OCI-LY1 (cell line): ENCODE data around the gene RIPPLY1.

Source experiments
- H2AFZ ChIP-seq: fragments of 200-600 bp; sonication (generic), shearing (Covaris generic); 2 replicates; pipeline ENCODE4 v1.6.0; 2014; ENCODE audit warnings: antibody characterized with exemption, mild to moderate bottlenecking, low read length
- H3F3A ChIP-seq: fragments of 200-600 bp; sonication (generic), shearing (Covaris generic); 2 replicates; pipeline ENCODE4 v1.6.0; 2014; ENCODE audit warnings: mild to moderate bottlenecking, antibody characterized with exemption, low read length, moderate library complexity; ENCODE audit not compliant: insufficient read depth
- H3K27ac ChIP-seq: fragments of 200-600 bp; sonication (generic); 2 replicates; pipeline ENCODE4 v1.5.1; 2014; ENCODE audit warnings: low read length, mixed run types, mild to moderate bottlenecking, low read depth; ENCODE audit not compliant: poor library complexity, severe bottlenecking
- H3K27me3 ChIP-seq: fragments of 200-600 bp; sonication (generic); 2 replicates; pipeline ENCODE4 v1.6.0; 2014; ENCODE audit warnings: antibody characterized with exemption, mild to moderate bottlenecking, low read length, moderate library complexity; ENCODE audit not compliant: insufficient read depth
- H3K36me3 ChIP-seq: fragments of 200-600 bp; sonication (generic); 2 replicates; pipeline ENCODE4 v1.6.1; 2014; ENCODE audit warnings: mild to moderate bottlenecking, antibody characterized with exemption, low read length, moderate library complexity, mixed read lengths; ENCODE audit not compliant: insufficient read depth
- H3K4me1 ChIP-seq: fragments of 200-600 bp; sonication (generic); 2 replicates; pipeline ENCODE4 v1.5.1; 2014; ENCODE audit warnings: mild to moderate bottlenecking, low read length, moderate library complexity; ENCODE audit not compliant: insufficient read depth, severe bottlenecking
- H3K4me2 ChIP-seq: fragments of 200-600 bp; sonication (generic), shearing (Covaris generic); 2 replicates; pipeline ENCODE4 v1.6.1; 2014; ENCODE audit warnings: low read length
- H3K4me3 ChIP-seq: fragments of 200-600 bp; sonication (generic); 2 replicates; pipeline ENCODE4 v1.5.1; 2014; ENCODE audit warnings: low read length, low read depth, mild to moderate bottlenecking, mixed read lengths; ENCODE audit not compliant: poor library complexity, severe bottlenecking
- H3K79me2 ChIP-seq: fragments of 200-600 bp; shearing (Covaris generic); 2 replicates; pipeline ENCODE4 v1.6.1; 2016; ENCODE audit warnings: mixed run types, low read length, mixed read lengths; ENCODE audit not compliant: insufficient read depth
- H3K9ac ChIP-seq: fragments of 200-600 bp; sonication (generic), shearing (Covaris generic); 2 replicates; pipeline ENCODE4 v1.6.1; 2014; ENCODE audit warnings: mild to moderate bottlenecking, low read length, mixed read lengths
- H3K9me2 ChIP-seq: fragments of 200-600 bp; sonication (generic), shearing (Covaris generic); 2 replicates; pipeline ENCODE4 v1.6.1; 2014; ENCODE audit warnings: low read depth, mild to moderate bottlenecking, low read length, mixed read lengths
- H3K9me3 ChIP-seq: fragments of 200-600 bp; shearing (Covaris generic); 2 replicates; pipeline ENCODE4 v1.6.1; 2014; ENCODE audit warnings: low read length, mixed read lengths
- H4K20me1 ChIP-seq: fragments of 200-600 bp; sonication (generic), shearing (Covaris generic); 2 replicates; pipeline ENCODE4 v1.6.0; 2016; ENCODE audit warnings: mild to moderate bottlenecking, low read length; ENCODE audit not compliant: insufficient read depth
- CTCF ChIP-seq: fragments of 200-600 bp; sonication (generic), shearing (Covaris generic); IDR thresholded peaks from 2 replicates; pipeline ENCODE4 v1.5.1; 2017; ENCODE audit warnings: mild to moderate bottlenecking, antibody characterized with exemption, low read length, moderate library complexity, mixed read lengths
- EZH2 ChIP-seq: fragments of 200-600 bp; sonication (generic), shearing (Covaris generic); IDR thresholded peaks from 2 replicates; pipeline ENCODE4 v1.8.0; 2017; ENCODE audit warnings: borderline replicate concordance, mixed run types, mild to moderate bottlenecking, antibody characterized with exemption, low read length, moderate library complexity, mixed read lengths

Gene RIPPLY1

GRCh38 chrX:106901781-106902219 lies 1.3 kb downstream of the RIPPLY1 start:
- TF ChIP-seq CTCF (no peak), EZH2 (no peak)
- H3K9ac ChIP-seq, result no peak overlapping the region
- H3K27me3 ChIP-seq, result no peaks in the 10 kb centered on the region
- H3K9me3 ChIP-seq, result no peaks in the 10 kb centered on the region
- no peak overlapping the region for H3K4me3 ChIP-seq
- no peaks in the 10 kb centered on the region for H4K20me1 ChIP-seq
- no peak overlapping the region for H3K4me2 ChIP-seq
- no peak overlapping the region for H3K27ac ChIP-seq
- H3K36me3 ChIP-seq, result no peaks in the 10 kb centered on the region
- H2AFZ ChIP-seq, result no peak overlapping the region
- H3F3A ChIP-seq, result no peaks in the 10 kb centered on the region
- H3K79me2 ChIP-seq, result no peaks in the 10 kb centered on the region
- no peaks in the 10 kb centered on the region for H3K4me1 ChIP-seq
- no peaks in the 10 kb centered on the region for H3K9me2 ChIP-seq

GRCh38 chrX:106901341-106901740 lies 1.8 kb downstream of the RIPPLY1 start:
- Histone ChIP-seq H3F3A (no peaks in the 10 kb centered on the region), H4K20me1 (no peaks in the 10 kb centered on the region), H3K27ac (no peak overlapping the region)

GRCh38 chrX:106899841-106900240 lies 3.3 kb downstream of the RIPPLY1 start:
- Histone ChIP-seq H3K9me3 (no peaks in the 10 kb centered on the region), H3K9ac (no peak overlapping the region), H3K27me3 (no peaks in the 10 kb centered on the region), H3K27ac (no peak overlapping the region), H2AFZ (no peak overlapping the region), H3K36me3 (no peaks in the 10 kb centered on the region), H3F3A (no peaks in the 10 kb centered on the region), H3K4me1 (no peaks in the 10 kb centered on the region), H3K79me2 (no peaks in the 10 kb centered on the region), H3K9me2 (no peaks in the 10 kb centered on the region), H3K4me3 (no peak overlapping the region), H4K20me1 (no peaks in the 10 kb centered on the region), H3K4me2 (no peak overlapping the region)
- TF ChIP-seq EZH2, result no peak
- no peak for TF ChIP-seq CTCF

More at GRCh38 chrX:106901341-106901740, 1.8 kb downstream of the RIPPLY1 start:
- Histone ChIP-seq H3K9me3 (no peaks in the 10 kb centered on the region), H3K9ac (no peak overlapping the region), H3K9me2 (no peaks in the 10 kb centered on the region), H2AFZ (no peak overlapping the region), H3K79me2 (no peaks in the 10 kb centered on the region), H3K4me1 (no peaks in the 10 kb centered on the region), H3K4me3 (no peak overlapping the region), H3K36me3 (no peaks in the 10 kb centered on the region), H3K27me3 (no peaks in the 10 kb centered on the region), H3K4me2 (no peak overlapping the region)
- TF ChIP-seq CTCF (no peak), EZH2 (no peak)
